ENCODE results near the gene MAPK9.

GRCh38 chr5:180194410-180195345 is 97.2 kb downstream of the MAPK9 start:
- TF ChIP-seq MAX (IDR thresholded peaks at IDR 0.05; ENCODE audit: low read depth, low read length) (no peak), CTCF (IDR thresholded peaks at IDR 0.05; ENCODE audit: low read depth, low read length) (no peak), POLR2A (IDR thresholded peaks at IDR 0.05; ENCODE audit: extremely low read depth, insufficient read length) (no peak)

Measured in NB4 (cell line).